Activated naive CD8-positive, alpha-beta T cell (primary cell): ENCODE measurements around the gene TMEM59L.

ENCODE experiments used
- H3K27ac Mint-ChIP-seq: one replicate; pipeline ENCODE4 v1.8.0; 2021; ENCODE audit warnings: mixed read lengths
- H3K27me3 Mint-ChIP-seq: one replicate; pipeline ENCODE4 v1.8.0; 2021; ENCODE audit warnings: mixed read lengths
- H3K36me3 Mint-ChIP-seq: one replicate; pipeline ENCODE4 v1.8.0; 2021; ENCODE audit warnings: mixed read lengths
- H3K4me1 Mint-ChIP-seq: one replicate; pipeline ENCODE4 v1.8.0; 2021; ENCODE audit warnings: low read depth, mixed read lengths
- H3K4me3 Mint-ChIP-seq: one replicate; pipeline ENCODE4 v1.8.0; 2021; ENCODE audit warnings: mild to moderate bottlenecking, mixed read lengths
- H3K9me3 Mint-ChIP-seq: one replicate; pipeline ENCODE4 v1.8.0; 2021; ENCODE audit warnings: low read depth, mixed read lengths

TMEM59L gene

DNA sequence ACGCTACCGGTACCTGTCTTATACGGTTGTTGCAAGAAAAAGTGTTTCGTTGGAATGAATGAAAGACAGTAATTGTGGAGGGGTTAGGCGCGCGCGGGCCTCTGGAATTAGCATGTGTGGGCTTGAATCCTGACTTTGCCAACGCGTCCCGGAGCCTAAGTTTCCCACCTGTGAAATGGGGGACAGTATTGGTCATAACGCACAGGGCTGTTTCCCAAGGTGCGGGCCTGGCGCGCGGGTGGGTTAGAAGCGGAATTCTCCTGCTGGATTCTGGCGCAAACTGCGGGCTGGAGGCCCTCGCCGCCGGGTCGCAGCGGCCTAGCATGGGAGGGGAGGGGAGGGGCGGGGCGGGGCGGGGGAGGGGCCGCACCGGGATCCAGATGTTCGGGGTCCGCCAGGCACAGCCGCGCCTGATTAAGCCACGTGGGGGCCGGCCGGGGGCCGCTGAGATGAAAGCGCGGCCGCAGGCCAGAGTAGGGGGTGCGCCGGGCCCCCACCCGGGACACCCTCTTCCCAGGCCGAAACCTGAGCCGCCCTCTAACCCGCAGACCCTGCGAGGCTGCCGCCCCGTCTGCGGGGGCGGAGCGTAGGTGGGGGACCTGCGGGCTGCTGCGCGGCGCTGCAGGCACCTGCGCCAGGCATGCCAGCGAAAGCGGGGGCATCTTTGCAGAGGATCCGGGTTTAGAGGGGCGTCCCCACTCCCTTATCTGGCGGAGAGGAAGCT is 1.2 kb upstream of the TMEM59L start:
- Mint-ChIP-seq H3K4me1 (peaks cover 27% of the 10 kb centered on the region), H3K27me3 (peaks cover 29% of the 10 kb centered on the region), H3K27ac (no peak overlapping the region), H3K4me3 (peak overlapping the region; percentile 82), H3K9me3 (no peaks in the 10 kb centered on the region), H3K36me3 (no peaks in the 10 kb centered on the region)

DNA sequence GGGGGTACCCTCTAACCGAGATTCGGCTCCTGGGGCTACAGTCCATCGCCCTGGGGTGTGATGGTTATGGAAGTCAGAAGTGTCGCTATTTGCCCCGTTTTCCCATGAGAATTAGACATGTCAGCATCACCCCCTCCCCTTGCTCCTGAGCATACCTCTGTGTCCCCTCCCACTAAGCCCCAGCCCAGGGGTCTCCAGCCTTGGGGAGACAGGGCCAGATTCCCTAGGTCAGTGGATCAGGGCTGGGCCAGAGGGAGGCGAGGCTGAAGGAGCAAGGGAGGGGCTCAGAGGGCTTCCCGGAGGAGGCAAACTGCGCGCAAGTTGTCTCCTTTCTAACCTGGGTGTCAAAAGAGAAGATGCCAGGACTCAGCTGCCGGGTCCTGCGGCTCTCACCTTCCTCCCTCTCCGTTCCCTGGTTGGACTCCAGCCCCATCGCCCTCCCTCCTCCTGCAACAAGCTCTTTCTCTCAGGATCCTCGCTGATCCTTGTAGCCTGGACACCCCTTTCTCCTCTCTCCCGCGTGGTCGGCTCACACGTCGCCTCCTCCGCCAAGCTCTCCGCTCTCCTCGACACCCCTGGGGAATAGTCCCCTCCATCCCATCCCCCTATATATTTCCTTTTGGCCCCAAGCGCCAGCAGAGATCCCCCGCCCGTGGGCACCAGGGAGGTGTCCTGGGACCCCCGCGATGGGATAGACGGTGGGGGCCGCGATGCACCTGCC is 459 bp upstream of the TMEM59L start:
- Mint-ChIP-seq H3K27me3 (peaks cover 29% of the 10 kb centered on the region), H3K4me1 (peaks cover 27% of the 10 kb centered on the region), H3K4me3 (peak overlapping the region; percentile 82), H3K36me3 (no peaks in the 10 kb centered on the region), H3K9me3 (no peaks in the 10 kb centered on the region), H3K27ac (no peak overlapping the region)

DNA sequence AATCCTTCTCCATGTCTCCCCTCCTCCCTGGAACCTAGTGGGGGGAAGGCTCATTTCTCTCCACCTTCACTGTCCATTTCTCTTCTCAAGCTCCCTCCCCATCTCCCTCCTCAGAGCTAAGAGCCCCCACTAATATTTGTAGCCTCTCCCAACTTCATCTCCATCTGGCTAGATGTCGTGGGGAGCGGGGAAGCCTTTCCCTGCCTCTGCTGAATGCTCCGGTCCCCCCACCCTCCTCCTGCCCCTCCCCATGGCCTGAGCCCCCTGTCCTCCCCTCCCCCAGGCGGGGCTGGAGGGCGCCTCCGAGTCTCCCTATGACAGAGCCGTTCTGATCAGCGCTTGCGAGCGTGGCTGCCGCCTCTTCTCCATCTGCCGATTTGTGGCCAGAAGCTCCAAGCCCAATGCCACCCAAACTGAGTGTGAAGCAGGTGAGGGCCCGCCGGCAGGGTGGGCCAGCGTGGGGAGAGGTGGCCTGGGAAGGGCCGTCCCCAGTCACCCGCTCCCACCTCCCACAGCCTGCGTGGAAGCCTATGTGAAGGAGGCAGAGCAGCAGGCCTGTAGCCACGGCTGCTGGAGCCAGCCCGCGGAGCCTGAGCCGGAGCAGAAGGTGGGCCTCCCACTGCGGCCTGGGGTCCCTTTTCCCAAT is 1.0 kb downstream of the TMEM59L start:
- H3K27ac Mint-ChIP-seq = no peak overlapping the region

DNA sequence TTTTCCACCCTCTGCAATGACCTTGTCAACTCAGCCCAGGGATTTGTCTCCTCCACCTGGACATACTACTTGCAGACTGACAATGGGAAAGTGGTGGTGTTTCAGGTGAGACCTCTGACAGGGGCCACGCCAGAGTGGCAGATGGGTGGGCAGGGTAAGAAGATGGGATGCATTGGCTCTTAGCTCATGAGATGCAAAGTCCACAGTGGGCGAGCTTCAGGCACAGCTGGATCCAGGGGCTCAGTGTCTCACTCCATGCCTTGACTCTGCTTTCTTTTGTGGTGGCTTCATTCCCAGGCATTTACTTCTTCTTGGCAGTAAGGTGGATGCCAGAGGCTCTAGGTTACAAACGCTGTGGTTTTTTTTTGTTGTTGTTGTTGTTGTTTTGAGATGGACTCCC is 3.4 kb downstream of the TMEM59L start:
- H3K4me1 Mint-ChIP-seq = peaks cover 18% of the 10 kb centered on the region

More for the DNA sequence above, 1.0 kb downstream of the TMEM59L start:
- Mint-ChIP-seq H3K4me1 (peaks cover 24% of the 10 kb centered on the region), H3K36me3 (no peaks in the 10 kb centered on the region), H3K9me3 (no peaks in the 10 kb centered on the region), H3K4me3 (peak overlapping the region; percentile 75), H3K27me3 (peaks cover 31% of the 10 kb centered on the region)

DNA sequence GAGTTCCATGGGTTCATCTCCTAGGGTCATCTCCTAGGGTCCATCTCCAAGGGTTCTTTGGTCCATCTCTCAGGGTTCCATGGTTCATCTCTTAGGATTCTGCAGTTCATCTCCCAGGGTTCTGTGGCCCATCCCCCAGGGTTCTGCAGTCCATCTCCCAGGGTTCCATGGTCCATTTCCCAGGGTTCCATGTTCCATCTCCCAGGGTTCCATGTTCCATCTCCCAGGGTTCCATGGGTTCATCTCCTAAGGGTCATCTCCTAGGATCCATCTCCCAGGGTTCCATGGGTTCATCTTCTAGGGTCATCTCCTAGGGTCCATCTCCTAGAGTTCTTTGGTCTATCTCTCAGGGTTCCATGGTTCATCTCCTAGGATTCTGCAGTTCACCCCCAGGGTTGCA is 4.9 kb downstream of the TMEM59L start:
- H3K27me3 Mint-ChIP-seq = peaks cover 14% of the 10 kb centered on the region

More for the DNA sequence above, 3.4 kb downstream of the TMEM59L start:
- Mint-ChIP-seq H3K27me3 (peaks cover 20% of the 10 kb centered on the region), H3K4me3 (no peak overlapping the region), H3K36me3 (no peaks in the 10 kb centered on the region), H3K27ac (no peak overlapping the region), H3K9me3 (no peaks in the 10 kb centered on the region)

DNA sequence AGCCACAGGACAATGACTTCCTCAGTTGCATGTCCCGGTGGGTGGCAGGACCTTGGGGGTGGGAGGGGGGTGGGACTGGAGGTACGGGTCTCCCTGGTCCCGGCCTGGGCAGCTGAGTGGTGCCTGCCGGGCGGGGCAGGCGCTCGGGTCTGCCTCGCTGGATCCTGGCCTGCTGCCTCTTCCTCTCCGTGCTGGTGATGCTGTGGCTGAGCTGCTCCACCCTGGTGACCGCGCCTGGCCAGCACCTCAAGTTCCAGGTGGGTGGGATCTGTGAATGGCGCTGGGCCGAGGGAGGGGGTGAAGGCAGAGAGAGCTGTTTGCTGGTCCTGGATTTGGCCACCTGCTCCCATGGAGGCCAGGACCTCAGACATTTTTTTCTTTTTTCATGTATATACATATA is 5.6 kb downstream of the TMEM59L start:
- H3K27me3 Mint-ChIP-seq = peaks cover 14% of the 10 kb centered on the region
- H3K27ac Mint-ChIP-seq = no peak overlapping the region
- no peaks in the 10 kb centered on the region for H3K9me3 Mint-ChIP-seq
- no peaks in the 10 kb centered on the region for H3K36me3 Mint-ChIP-seq
- H3K4me1 Mint-ChIP-seq = peaks cover 6% of the 10 kb centered on the region
- H3K4me3 Mint-ChIP-seq = no peak overlapping the region

More for the DNA sequence above, 4.9 kb downstream of the TMEM59L start:
- no peak overlapping the region for H3K4me3 Mint-ChIP-seq
- no peaks in the 10 kb centered on the region for H3K36me3 Mint-ChIP-seq
- H3K27ac Mint-ChIP-seq = no peak overlapping the region
- H3K4me1 Mint-ChIP-seq = peaks cover 7% of the 10 kb centered on the region
- no peaks in the 10 kb centered on the region for H3K9me3 Mint-ChIP-seq

DNA sequence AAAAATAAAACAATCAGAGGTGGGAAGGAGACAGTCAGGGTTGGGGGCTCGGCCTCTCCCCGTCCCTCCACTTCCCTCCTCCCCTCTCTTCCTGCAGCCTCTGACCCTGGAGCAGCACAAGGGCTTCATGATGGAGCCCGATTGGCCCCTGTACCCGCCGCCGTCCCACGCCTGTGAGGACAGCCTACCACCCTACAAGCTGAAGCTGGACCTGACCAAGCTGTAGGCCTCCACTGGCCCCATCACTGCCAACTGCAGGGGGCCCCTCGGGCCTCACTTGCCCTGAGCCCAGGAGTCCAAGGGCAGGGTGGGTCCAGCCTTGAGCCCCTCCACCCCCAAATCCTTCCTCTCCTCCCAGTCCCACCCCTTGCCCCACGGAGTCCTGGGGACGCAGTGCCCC is 7.6 kb downstream of the TMEM59L start:
- Mint-ChIP-seq H3K27ac (no peak overlapping the region), H3K27me3 (peaks cover 5% of the 10 kb centered on the region), H3K9me3 (no peaks in the 10 kb centered on the region), H3K36me3 (no peaks in the 10 kb centered on the region), H3K4me3 (no peak overlapping the region), H3K4me1 (no peaks in the 10 kb centered on the region)

DNA sequence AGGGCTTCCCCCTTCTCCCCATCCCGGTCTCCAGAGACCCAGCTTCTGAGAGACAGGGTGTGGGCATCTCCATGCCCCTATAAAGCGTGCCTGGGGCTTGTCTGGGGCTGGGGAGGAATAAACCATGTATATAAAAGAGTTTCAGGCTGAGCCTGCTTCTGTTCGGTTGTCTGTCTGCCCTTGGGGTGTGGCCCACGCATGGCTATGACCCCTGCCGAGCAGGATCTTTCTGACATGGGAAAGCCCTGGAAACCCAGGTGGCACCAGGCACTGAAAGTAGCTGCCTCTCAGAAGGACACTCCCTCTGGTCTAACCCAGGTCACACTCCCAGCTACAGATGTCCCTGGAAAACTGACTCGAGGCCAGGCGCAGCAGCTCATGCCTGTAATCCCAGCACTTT is 8.2 kb downstream of the TMEM59L start:
- Mint-ChIP-seq H3K9me3 (no peaks in the 10 kb centered on the region), H3K4me3 (no peak overlapping the region), H3K27ac (no peak overlapping the region), H3K27me3 (peaks cover 4% of the 10 kb centered on the region), H3K36me3 (no peaks in the 10 kb centered on the region), H3K4me1 (no peaks in the 10 kb centered on the region)

DNA sequence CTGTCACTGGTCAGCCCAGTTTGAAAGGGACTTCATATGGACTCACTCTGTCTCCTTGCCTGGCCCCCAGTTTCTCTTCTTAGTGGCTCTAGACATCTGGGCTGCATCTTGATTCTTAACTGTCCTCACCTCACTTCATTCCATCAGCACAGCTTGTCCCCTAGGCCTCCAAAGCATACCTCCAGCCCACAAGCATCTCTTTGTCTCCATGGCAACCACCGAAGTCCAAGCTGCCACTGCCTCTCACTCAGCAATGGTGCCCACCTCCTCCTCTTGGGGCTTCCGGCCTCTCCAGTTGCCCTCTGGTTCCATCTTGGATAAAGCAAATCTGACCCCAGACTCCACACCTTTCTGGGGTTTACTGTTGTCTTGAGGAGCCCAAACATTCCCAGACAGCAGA is 14.2 kb downstream of the TMEM59L start:
- no peak overlapping the region for H3K4me3 Mint-ChIP-seq
- no peak overlapping the region for H3K27ac Mint-ChIP-seq

DNA sequence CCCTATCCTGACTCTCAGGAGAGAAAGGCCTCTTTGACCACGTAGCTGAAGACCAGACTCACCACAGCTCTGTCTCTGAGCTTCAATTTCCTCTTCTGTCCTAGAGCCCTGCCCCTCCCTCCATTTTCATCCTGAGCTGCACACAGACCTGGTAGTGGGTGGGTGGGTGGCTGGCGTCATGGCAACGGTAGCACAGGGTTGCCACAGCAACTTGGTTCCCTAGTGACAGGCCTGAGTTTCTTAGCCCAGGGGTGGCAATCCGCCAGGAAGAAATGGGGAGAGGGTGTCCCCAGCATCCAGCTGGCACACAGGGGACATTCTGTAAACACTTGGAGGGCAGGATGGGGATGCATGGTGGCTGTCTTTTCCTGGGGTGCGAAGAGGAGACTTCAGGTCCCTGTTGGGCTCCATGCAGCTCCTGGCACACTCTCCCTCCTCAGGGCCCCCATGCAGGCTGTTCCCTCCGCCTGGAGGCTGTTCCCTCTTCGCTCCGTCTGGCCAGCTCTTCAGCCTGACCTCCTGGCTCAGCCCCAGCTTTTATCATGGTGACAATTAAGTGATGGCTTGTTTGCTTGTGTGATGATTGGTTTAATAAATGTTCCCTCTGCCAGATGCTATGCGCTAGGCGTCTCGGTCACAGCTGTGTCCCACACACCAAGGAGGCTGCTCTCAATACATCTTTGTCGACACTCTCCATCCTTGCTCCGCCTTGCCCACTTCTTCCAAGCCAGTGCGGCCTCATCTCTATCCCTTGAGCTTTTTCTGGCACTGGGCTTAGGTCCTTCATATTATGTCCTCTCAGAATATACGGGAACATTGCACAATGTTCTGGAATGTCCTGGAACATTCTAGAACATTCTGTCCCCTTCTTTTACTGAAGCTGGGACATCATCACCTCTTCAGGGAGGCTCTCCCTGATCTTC is 16.8 kb downstream of the TMEM59L start:
- H3K27me3 Mint-ChIP-seq = no peaks in the 10 kb centered on the region
- H3K36me3 Mint-ChIP-seq = no peaks in the 10 kb centered on the region
- no peaks in the 10 kb centered on the region for H3K4me1 Mint-ChIP-seq
- H3K4me3 Mint-ChIP-seq = no peak overlapping the region
- no peak overlapping the region for H3K27ac Mint-ChIP-seq
- H3K9me3 Mint-ChIP-seq = no peaks in the 10 kb centered on the region

More for the DNA sequence above, 14.2 kb downstream of the TMEM59L start:
- Mint-ChIP-seq H3K36me3 (no peaks in the 10 kb centered on the region), H3K9me3 (no peaks in the 10 kb centered on the region), H3K27me3 (no peaks in the 10 kb centered on the region), H3K4me1 (no peaks in the 10 kb centered on the region)

DNA sequence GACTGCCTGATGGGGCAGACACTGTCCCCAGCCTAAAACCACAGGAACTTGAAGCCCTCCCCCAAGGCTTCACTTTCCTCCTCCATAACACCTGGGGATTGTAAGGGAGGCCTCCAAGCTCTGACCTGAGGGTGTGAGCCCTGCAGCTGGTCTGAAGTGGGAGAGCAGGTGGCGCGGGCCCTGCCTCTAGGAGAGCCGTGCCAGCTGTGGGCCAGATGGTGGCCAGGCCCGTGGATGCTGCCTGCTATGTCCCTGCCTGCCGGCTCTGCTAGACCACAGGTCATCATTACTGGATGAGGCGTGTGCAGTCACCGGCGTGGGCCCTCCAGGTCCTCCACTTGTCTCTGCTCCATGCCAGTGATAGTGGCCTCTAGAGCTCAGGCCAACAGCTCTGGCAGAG is 20.7 kb downstream of the TMEM59L start:
- Mint-ChIP-seq H3K4me3 (no peak overlapping the region), H3K9me3 (no peaks in the 10 kb centered on the region), H3K36me3 (no peaks in the 10 kb centered on the region), H3K27ac (no peak overlapping the region), H3K4me1 (peaks cover 20% of the 10 kb centered on the region), H3K27me3 (peaks cover 1% of the 10 kb centered on the region)

DNA sequence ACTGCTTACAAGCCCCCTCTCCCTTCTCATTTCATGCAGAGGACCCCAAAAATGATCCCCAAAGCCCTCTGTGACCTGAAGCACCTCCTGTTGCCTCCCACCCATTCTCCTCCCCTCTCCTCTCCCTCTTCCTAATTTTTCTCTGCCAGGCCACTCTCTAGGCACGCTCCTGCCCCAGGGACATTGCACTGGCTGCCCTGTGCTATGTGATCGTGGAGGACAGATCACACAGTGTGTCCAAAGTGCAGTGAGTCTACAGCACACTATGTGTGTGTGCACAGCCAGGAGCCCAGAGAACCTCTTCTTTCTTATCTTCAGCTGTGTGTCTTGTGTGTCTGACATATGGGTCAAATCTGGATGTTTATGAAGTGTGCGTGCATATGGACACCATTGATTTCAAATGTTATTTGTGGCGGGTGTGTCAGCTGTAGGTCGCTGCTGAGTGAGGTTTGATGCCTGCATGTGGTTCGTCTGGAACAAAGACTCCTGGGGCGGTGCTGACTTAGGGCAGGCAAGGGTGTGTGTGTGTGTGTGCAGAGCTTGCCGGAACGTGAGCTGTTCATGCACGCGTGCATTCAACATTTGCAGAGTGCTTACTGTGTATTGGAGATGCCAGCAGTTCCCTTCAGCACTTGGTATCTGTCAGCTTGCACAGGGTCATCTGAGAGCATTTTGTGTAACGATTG is 22.1 kb downstream of the TMEM59L start:
- Mint-ChIP-seq H3K27me3 (peaks cover 1% of the 10 kb centered on the region), H3K27ac (no peak overlapping the region), H3K9me3 (no peaks in the 10 kb centered on the region), H3K36me3 (no peaks in the 10 kb centered on the region), H3K4me3 (peak overlapping the region; percentile 80), H3K4me1 (peaks cover 22% of the 10 kb centered on the region)

DNA sequence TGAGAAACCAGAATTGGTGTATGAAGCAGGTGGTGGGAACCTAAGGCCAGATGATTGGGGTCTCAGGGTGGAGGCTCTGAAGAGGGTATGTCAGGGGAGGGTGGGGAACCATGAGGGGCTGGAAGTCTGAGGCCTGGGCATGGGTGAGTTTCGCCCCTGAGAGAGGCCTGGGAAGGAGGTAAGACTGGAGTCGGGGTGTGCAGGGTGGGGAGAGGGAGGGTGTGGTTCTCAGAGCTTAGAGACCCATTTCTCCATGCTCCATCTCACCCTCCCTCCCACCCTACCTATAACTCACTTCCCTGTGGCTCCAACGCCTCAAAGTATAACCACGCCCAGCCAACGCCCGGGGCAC is 23.1 kb downstream of the TMEM59L start:
- Mint-ChIP-seq H3K4me3 (peak overlapping the region; percentile 88), H3K27ac (no peak overlapping the region), H3K9me3 (no peaks in the 10 kb centered on the region), H3K4me1 (peaks cover 23% of the 10 kb centered on the region), H3K36me3 (no peaks in the 10 kb centered on the region), H3K27me3 (peaks cover 1% of the 10 kb centered on the region)
